GM21825 (cell line): Measurements from ENCODE around the gene FAM181A.

Experiments
- ATAC-seq: cut with Tn5 transposase; IDR thresholded peaks from one replicate; pipeline ENCODE4 v1.9.1; 2021; ENCODE audit warnings: mild to moderate bottlenecking, moderate library complexity; ENCODE audit not compliant: unreplicated experiment

Gene FAM181A

DNA sequence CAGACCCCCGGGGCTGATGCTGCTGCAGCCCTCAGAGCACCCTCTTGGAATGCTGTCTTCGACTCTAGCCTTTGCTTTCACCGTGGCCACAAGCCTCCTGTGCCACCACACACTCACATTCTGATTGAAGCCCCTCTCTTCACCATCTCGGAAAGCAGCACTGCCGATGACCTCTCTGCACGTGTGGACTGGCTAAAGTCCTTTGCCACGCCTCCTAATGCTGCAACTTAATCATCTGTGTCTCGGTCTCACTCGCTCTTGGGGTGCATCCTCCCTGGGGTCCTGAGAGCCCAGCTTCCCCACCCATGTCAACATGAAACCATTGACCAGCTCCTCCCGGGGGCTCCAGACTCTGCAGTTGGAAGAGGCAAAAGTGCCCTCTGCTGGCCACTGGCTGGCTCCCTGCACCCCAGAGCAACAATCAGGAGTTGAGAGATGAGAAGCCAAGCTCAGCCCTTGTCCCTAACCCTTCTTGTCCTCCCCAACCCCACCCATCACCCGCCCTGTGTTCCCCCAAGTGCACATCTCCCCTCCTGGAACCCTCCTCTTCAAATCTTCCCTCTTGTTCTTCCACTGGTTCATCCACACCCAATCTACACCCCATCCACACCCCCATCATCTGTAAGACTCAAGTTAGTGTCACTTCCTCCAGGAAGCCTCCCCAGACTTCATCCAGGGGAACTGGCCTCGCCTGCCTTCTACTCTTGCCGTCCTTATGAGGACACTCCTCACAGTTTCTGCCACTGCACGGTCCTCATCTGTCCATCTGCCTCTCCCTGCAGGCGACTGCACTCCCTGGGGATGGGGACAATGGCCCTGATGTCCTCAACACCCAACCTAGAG, 23.6 kb upstream of the FAM181A start:
- ATAC-seq = no peak

DNA sequence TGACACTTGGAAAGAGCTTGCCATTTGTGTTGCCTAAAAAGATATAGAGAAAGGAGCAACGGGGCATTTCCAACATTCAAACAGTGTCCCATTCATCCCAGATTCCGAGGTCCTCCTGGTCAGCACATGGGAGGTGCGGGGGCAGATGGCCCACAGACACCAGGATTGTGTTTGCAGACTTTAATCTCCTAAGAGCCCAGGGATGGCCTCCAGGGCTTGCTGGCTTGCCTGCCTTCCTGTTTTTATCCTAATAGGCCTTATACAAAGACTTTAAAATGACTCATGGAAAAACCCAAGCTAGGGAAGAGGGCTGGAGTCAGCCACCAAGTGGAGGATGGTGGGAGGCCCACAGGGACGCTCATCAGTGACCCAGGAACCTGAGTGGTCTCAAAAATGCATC, 21.5 kb upstream of the FAM181A start:
- ATAC-seq = no peak

DNA sequence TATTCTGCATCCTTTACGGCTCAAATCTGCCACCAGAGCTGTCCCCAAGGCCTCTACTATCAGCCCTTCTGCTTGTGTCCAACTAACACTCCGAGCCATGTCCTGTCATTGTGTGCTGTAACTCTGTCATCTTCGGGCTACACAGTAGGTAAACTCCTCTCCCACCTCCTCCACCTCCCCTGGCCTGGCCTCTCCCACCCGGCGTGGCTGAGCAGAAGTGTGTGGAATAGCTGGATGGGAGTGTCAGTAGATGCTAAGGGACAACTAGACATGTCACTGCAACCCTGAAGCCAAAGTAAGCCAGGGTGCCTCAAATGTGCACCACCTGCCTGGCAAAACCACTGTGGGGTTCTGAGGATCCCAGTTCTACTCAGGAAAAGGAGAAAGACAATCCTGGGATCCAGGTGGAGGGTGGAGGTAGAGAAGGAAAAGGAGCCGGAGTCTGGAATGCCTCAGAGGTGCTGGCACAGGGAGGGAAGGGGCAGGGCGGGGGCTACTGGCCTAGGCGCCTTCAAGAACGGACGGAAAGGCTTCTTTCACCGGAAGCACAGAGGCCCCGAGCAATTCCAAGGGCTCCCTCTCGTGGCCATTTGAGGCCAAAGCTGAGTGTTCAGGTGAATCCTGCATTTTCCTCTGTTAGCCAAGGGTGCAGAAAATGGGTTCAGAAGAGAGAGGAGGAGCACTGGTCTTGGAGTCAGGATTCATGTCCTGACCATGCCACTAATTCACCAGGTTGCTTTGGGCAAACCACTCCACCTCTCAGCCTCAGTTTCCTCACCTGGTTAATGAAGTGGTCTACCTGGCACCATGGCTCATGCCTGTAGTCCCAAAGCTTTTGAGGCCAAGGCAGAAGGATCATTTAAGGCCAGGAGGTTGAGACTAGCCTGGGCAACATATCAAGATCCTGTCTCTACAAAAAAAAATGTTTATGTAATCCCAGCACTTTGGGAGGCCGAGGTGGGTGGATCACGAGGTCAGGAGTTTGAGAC, 20.5 kb upstream of the FAM181A start:
- no peak for ATAC-seq

DNA sequence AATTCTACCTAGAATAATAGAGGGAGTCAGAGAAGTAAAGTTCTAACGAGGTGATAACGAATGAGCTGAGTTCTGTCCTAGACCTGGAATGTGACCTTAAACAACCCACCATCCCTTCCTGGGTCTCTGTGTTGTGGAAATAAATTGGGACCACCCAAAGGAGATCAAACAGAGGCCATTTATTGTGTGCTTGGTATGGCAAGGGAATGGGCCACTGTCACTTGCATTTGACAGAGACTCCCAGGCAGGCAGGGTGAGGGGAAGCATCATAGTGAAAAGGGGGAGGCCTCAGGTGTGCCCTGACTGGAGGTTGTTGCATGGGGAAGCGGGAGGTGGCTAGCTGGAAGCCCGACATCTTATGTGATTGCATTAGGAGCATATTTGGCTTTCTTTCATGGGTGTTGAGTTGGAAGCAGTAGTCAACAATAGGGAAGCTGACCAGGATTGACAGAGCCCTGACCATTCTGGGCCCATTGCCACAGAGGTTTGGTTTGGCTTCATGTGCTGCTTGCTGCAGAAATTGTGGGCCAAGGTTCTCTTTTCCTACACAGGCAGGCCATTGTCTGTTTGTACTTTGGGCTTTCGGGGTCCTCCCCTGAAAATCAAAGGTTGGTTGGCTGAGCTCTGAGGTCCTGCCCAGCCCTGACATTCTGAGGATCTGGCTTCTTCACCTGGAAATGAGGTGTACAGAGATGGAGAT, 17.6 kb upstream of the FAM181A start:
- no peak for ATAC-seq

DNA sequence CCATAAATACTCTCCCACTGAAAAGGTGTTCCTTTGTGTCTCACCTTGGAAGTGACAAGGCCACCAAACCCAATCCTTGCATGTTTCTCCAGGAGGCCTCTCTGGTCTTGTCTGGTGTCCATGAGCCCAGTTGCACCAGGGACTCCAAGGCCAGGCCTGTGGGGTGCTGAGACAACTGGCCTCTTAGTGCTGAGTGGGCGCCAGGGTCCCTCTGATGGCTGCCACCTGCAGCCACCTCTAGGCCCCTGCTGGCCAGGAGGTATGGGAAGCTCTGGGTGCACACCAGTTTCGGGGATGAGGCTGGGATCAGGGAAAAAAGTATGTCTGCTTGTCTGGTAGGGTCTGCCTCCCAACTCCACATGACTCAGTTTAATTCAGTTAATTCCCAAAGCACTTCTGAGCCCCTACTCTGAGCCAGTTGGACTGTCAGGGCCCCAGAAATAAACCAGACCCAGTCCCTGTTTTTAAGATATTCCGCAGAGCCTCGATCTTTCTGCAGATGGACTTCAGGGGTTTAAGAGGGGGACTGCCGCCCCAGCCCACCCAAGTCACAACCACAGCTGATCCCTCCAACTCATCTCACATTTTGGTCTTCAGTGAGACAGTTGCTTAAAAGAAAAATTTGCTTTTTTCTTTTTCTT, 15.0 kb upstream of the FAM181A start:
- ATAC-seq = no peak

DNA sequence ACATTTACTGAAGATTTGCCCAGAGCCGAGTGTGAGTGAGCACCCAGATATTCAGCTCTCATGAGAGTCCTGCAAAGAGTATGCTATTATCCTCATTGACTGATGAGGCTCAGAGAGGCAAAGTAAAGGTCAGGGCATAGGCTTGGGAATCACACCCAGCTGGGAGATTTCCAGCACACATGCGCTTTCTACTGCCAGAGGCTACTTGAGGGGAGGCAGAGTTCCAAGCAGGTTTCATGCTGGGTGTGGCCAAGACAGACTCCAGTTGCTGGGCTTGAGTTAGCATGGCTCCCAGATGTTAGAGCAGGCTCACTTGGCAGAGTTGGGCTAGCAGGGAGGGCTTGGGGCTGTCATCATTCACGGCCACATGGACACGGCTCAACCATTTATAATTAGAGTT, 14.4 kb upstream of the FAM181A start:
- no peak for ATAC-seq

DNA sequence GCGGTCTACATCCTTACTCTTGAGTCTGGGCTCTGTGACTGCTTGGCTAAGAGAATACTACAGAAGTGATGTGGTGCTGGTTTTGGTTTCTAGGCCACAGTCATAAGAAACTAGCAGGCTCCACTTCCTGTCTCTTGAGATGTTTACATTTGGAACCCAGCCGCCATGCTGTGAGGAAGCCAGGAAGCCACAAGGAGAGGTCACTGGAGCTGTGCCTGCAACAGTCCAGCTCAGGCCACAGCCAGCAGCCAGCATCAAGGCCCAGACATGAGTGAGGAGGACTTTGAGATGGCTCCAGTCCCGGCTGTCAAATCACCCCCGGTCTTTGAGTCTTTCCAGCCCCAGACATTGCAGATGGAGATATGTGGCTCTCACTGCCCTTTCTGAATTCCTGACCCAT, 12.9 kb upstream of the FAM181A start:
- no peak for ATAC-seq

DNA sequence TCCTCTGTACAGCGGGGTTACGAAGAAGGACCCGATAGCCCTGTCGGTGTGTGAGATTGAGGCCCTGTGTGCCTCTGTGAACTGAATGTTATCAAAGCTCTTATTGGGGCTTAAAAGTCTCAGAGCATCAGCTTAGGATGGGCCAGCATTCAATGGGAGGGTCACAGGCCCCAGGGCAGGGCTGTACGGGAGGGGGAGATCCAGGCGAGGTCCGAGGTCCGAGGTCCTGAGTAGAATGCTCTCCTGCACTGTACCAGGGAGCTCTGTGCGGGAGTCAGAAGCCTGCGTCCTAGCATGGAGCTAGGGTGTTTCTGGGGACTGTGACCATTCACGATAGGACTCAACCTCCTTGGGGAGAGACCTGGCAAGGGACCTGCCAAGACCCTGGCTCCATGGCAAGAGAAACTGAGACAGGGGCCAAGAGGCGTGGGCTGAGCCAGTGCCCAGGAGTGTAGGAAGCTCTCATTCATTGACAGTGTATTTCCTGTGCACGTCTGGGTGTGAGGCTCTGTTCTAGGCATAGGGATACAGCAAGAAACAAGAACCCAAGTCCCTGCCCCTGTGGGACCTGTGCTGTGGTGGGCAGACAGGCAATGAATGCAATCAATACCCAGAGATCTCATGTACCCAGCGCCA, 12.0 kb upstream of the FAM181A start:
- ATAC-seq = no peak

DNA sequence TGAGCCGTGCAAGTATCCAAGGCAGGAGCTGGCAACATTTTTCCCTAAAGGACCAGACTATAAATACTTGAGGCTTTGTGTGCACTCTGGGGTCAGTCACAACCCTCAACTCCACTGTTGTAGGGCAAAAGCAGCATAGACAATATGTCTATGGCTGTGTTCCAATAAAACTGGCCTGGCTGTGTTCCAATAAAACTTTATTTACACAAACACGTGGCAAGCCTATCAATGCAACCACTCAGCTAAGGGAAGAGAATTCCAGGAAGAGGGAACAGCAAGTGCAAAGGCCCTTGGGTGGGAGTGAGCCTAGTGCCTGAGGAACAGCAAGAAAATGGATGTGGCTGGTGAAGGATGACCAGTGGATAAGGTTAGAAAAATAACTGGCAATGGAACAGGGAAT, 11.3 kb upstream of the FAM181A start:
- ATAC-seq = no peak

DNA sequence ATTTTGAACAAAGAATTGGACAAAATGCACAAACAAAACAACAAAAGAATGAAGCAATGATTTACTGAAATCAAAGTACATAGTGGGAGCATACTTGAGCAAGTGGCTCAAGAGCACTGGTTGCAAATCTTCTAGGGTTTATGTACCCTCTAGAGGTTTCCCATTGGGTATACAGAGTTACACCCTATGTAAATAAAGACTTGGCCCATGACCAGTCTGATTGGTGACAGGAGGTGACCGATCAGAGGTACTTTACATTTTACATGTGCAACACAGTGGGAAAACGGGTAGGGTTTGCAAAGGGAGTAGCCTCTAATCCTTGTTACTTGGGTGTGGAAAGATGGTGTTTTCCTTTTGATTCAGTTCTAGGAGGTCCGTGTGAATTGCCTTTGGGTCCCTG, 10.6 kb upstream of the FAM181A start:
- no peak for ATAC-seq

DNA sequence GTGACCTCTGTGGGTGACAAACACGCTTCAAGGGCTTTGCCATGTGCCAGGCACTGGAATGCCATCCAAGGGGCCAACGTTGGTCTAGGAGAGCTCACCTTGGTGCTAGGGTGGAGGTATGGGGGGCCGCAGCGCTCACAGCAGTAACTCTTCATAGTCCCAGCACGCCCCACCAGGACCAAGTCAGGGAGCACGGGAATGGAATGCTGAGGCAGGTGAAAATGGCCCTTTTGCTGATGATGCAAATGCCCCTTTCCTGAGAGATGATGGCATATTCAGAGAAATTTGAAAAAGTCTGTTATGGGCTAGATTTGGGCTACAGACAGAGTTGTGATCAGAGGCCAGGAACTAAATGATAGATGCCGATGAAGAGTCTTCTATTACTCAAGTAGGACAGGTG, 10.0 kb upstream of the FAM181A start:
- no peak for ATAC-seq

DNA sequence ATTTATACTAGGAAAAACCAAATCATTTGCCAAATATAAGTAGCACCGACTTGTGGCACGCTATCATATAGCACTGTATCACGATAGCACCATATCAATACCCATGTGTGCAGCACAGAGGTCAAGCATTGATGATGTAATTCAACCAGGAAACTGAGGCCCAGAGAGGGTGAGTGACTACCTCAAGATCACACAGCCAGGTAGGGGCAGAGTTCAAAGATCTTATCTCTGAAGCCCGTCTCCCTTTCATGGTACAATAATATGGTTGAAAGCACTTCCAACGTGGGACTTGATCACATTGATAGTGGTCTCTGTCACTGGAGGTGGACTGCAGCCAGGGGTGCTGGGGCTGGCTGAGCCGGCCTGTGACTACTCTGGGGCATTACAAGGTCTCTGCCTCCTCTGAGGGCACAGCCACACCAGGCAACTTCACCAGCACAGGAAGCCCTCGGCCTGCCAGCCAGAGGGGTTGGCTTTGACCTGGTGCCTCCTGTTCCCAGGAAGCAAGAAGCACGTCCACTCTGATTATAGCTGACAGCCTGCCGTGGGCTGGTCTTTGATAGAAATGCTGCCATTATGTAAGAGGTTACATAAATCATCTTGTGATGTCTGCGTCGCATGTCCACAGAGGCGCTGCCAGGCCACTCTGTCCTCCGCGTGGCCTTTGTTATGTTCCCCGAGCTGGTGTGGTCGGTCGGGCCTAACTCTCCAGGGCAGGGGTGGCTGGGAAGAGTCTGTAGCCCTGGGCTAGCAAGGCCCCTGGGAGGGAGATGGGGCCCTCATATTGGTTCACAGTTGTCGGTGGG, 5.9 kb upstream of the FAM181A start:
- no peak for ATAC-seq

DNA sequence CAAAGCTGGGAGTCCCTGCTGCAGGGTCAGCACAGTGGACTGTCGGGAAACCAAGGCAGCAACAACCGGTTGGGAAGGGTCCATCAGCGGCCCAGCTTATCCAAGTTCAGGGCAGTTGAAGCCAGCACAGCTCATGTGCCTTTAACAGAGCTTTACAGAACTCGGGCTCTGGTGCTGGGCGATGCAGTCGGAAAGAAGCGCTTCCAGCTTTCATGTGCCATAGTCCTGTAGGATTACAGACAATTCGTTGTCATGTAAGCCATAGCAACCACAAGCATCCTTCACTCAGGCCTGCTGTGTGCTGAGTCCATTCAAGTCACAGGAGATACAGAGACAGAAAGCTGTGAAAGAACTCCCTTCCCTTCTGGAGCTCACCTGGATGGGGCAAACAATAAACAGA, 3.5 kb upstream of the FAM181A start:
- no peak for ATAC-seq

DNA sequence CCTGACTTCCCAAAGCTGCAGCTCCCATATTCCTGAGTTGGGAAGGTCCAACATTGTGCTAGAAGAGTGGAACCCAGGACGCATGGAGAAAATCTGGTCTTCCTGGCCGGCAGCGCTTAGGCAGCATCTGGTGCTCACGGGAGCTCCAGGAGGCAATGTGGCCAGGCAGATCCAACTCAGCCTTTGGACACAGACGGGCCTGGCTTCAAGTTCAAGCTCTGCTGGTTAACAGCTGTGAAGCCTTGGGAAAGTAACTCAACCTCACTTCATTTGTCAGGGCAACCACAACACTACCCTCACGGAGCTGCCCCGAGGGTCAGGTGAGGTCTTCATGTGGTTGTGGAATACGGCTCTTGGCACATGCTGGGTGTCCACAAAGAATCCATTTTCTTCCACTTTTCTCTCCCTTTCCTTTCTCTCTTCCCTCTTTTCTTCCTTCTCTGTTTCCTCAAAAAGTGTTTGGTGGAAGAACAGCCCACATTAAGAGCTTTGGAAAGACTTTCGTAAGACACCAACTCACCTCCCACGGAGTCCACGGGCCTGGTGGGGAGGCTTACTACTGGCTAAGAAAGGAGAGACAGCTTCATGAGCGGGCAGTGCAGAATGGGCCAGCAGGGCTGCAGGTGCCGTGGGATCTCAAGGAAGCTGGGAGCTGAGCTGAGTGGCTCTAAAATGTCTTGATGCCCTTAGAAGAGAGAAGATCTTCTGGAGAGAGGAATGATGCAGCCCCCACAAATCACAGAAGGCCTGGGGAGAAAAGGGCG, 2.4 kb upstream of the FAM181A start:
- no peak for ATAC-seq

DNA sequence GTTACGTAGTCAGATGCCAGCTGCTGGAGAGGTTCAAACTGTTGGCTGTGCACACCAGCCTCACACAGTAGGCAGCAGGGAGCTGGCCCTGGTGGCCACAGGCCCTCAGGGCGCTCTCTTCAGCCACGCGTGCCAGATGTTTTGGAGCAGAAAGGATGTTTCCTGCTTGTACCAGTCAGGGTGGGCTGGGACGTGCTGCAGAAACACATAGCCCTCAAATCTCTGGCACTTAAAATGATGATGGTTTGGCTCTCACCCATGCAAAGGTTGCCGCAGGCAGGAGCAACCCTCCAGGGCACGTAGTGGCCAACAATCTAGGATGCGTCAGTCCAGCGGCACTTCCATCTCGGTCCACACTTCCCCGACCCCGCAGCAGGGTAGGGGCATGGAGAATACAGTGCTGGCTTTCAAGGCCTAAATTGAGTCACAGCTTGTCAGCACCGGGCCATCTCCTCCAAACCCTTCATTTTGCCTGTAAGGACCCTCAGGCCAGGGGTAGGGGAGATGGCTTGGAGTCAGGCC, 1.7 kb upstream of the FAM181A start:
- ATAC-seq = no peak

DNA sequence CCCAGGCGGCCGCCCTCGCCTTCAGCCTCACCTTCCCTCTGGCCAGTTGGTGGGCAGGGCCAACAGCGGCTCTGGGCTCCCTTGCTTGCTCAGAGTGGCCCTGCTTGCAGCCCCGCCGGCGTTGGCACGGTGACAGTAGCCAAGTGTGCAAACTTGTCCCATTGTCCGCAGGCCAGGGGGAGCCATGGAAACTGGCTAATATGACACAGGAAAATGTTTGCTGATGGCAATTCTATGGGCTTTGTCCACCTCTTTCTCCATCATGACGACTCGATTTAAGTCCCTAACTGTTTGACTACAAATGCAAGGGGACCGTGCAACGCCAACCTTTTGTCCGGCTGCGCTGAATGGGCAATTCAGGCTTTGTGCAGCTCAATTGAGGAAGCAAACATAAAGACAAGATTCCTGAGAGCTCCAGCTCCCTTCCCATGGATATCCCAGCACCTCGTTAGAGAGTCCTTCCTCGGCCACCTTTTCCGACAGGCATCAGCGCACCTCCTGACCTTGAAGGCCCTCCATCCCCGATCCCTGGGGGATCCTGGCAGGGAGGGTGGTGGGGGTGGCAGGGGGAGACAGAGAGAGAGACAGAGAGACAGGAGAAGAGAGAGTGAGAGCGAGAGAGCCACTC, 785 bp upstream of the FAM181A start:
- no peak for ATAC-seq

DNA sequence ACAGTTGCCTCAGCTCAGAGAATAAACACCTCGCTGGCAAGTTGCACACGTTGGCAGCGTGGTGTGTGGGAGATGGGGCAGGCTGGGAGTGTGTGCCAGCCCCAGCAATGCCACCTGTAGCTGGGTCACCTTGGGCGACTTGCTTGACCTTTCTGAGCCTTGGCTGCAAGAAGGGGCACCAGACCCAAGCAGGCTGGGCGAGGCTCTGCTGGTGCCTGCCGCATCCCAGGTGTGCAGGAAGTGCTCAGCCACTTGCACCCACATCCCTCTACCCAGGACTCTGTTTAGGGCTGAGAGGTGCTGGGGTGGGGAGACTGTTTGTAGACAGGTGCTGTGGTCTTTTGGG, 629 bp downstream of the FAM181A start:
- ATAC-seq = no peak
